SK-N-SH treated with all-trans-retinoic acid at 6 μM for 48 hours (cell line): ENCODE measurements around the gene SEPTIN6.

Experiments used
- ISL1 ChIP-seq: fragments of 250-450 bp; sonication (Bioruptor Pico); IDR thresholded peaks from 2 replicates; pipeline ENCODE4 v2.1.2; 2022; ENCODE audit warnings: mild to moderate bottlenecking, moderate library complexity
- PATZ1 ChIP-seq: fragments of 250-450 bp; sonication (Bioruptor Pico); IDR thresholded peaks from 2 replicates; pipeline ENCODE4 v1.8.0; 2020; ENCODE audit warnings: mild to moderate bottlenecking, moderate library complexity, borderline replicate concordance
- POU6F1 ChIP-seq: fragments of 250-450 bp; sonication (Bioruptor Pico); IDR thresholded peaks from 2 replicates; pipeline ENCODE4 v1.8.0; 2021; ENCODE audit warnings: low read depth, mild to moderate bottlenecking, moderate library complexity, borderline replicate concordance
- RARB ChIP-seq: fragments of 250-450 bp; sonication (Bioruptor Pico); IDR thresholded peaks from 2 replicates; pipeline ENCODE4 v1.8.0; 2021; ENCODE audit warnings: mild to moderate bottlenecking, moderate library complexity
- SNAI2 ChIP-seq: fragments of 250-450 bp; sonication (Bioruptor Pico); IDR thresholded peaks from 2 replicates; pipeline ENCODE4 v1.5.0; 2020; ENCODE audit warnings: mild to moderate bottlenecking, moderate library complexity
- TCF4 ChIP-seq: fragments of 250-450 bp; sonication (Bioruptor Pico); IDR thresholded peaks from 2 replicates; pipeline ENCODE4 v1.8.0; 2021; ENCODE audit warnings: mild to moderate bottlenecking, moderate library complexity, borderline replicate concordance
- ZFP3 ChIP-seq: fragments of 250-450 bp; sonication (Bioruptor Pico); IDR thresholded peaks from 2 replicates; pipeline ENCODE4 v1.5.0; 2020; ENCODE audit warnings: mild to moderate bottlenecking, moderate library complexity
- ZFP30 ChIP-seq: fragments of 450-650 bp; formaldehyde crosslinking; IDR thresholded peaks from 2 replicates; pipeline ENCODE4 v1.5.0; 2022; ENCODE audit warnings: mild to moderate bottlenecking, moderate library complexity
- ZNF565 ChIP-seq: fragments of 450-650 bp; formaldehyde crosslinking; conservative IDR thresholded peaks from 2 replicates; pipeline ENCODE4 v1.5.0; 2020; ENCODE audit warnings: low read depth, mild to moderate bottlenecking, moderate library complexity
- ZNF8 ChIP-seq: fragments of 450-650 bp; formaldehyde crosslinking; IDR thresholded peaks from 2 replicates; pipeline ENCODE4 v1.5.0; 2020; ENCODE audit warnings: mild to moderate bottlenecking, moderate library complexity

- no peak for TF ChIP-seq ZFP3 (CRISPR knock-in tag)
- TF ChIP-seq SNAI2 (CRISPR knock-in tag) = no peak
- TF ChIP-seq ZNF8 (CRISPR knock-in tag) = no peak
- TF ChIP-seq TCF4 (CRISPR knock-in tag) = no peak
- no peak for TF ChIP-seq ISL1 (CRISPR knock-in tag)
- no peak for TF ChIP-seq RARB (CRISPR knock-in tag)
- no peak for TF ChIP-seq PATZ1 (CRISPR knock-in tag)
- TF ChIP-seq ZNF565 (CRISPR knock-in tag) = no peak
- no peak for TF ChIP-seq POU6F1 (CRISPR knock-in tag)
- no peak for TF ChIP-seq ZFP30 (CRISPR knock-in tag)
Measured at GRCh38 chrX:119726900-119727555, 34.1 kb upstream of the SEPTIN6 start.
